Measurements from ENCODE around the gene TDG.
"Not testable (repeated sequence)": the region's sequence is repeated elsewhere in the genome, so short reads cannot be mapped to it uniquely, and the experiment has no call there.

Gene TDG

GRCh38 chr12:104012331-104012730 lies 46.7 kb downstream of the TDG start:
- no peak for DNase-seq (ENCODE audit: low read depth)
- no peak overlapping the region for H3K4me3 ChIP-seq (ENCODE audit: low read depth, low read length)
- TF ChIP-seq CTCF (IDR thresholded peaks at IDR 0.05; ENCODE audit: low read depth, low read length, missing control alignments): no peak

GRCh38 chr12:104021862-104022261 lies 56.2 kb downstream of the TDG start:
- DNase-seq (ENCODE audit: low read depth): not testable (repeated sequence)

GRCh38 chr12:104022786-104023185 lies 57.1 kb downstream of the TDG start:
- no peak for TF ChIP-seq CTCF (IDR thresholded peaks at IDR 0.05; ENCODE audit: low read depth, low read length, missing control alignments)

More at GRCh38 chr12:104021862-104022261, 56.2 kb downstream of the TDG start:
- not testable (repeated sequence) for H3K4me3 ChIP-seq (ENCODE audit: low read depth, low read length)

GRCh38 chr12:104023710-104024109 lies 58.0 kb downstream of the TDG start:
- no peak for TF ChIP-seq CTCF (IDR thresholded peaks at IDR 0.05; ENCODE audit: low read depth, low read length, missing control alignments)
- H3K4me3 ChIP-seq (ENCODE audit: low read depth, low read length): no peak overlapping the region
- no peak for DNase-seq (ENCODE audit: low read depth)

More at GRCh38 chr12:104022786-104023185, 57.1 kb downstream of the TDG start:
- no peak for DNase-seq (ENCODE audit: low read depth)
- no peak overlapping the region for H3K4me3 ChIP-seq (ENCODE audit: low read depth, low read length)

- DNase-seq (ENCODE audit: low read depth): no peak
- H3K4me3 ChIP-seq (ENCODE audit: low read depth, low read length): no peak overlapping the region
- TF ChIP-seq CTCF (IDR thresholded peaks at IDR 0.05; ENCODE audit: low read depth, low read length, missing control alignments): no peak
Measured at GRCh38 chr12:104024348-104024747, 58.7 kb downstream of the TDG start.

GRCh38 chr12:104025771-104026170 lies 60.1 kb downstream of the TDG start:
- H3K4me3 ChIP-seq (ENCODE audit: low read depth, low read length): no peak overlapping the region
- DNase-seq (ENCODE audit: low read depth): no peak
- no peak for TF ChIP-seq CTCF (IDR thresholded peaks at IDR 0.05; ENCODE audit: low read depth, low read length, missing control alignments)

- H3K4me3 ChIP-seq (ENCODE audit: low read depth, low read length): no peak overlapping the region
- DNase-seq (ENCODE audit: low read depth): no peak
- no peak for TF ChIP-seq CTCF (IDR thresholded peaks at IDR 0.05; ENCODE audit: low read depth, low read length, missing control alignments)
Measured at GRCh38 chr12:104026841-104027599, 61.3 kb downstream of the TDG start.

GRCh38 chr12:104030596-104030995 lies 64.9 kb downstream of the TDG start:
- not testable (repeated sequence) for DNase-seq (ENCODE audit: low read depth)

GRCh38 chr12:104036143-104036542 lies 70.5 kb downstream of the TDG start:
- H3K4me3 ChIP-seq (ENCODE audit: low read depth, low read length); DNase-seq (ENCODE audit: low read depth): not testable (repeated sequence)

More at GRCh38 chr12:104030596-104030995, 64.9 kb downstream of the TDG start:
- H3K4me3 ChIP-seq (ENCODE audit: low read depth, low read length): not testable (repeated sequence)
